GM23248 (cell line): ENCODE measurements around the gene HOMEZ. TPM values are rescaled to one million over a fixed set of nuclear protein-coding genes. Genes with fewer than 3 reads are reported as not detected.
"Not testable (repeated sequence)": the region's sequence is repeated elsewhere in the genome, so short reads cannot be mapped to it uniquely, and the experiment has no call there.

Experiments used
- DNase-seq: peaks from one replicate; pipeline ENCODE4 v3.0.0-alpha.2; 2015
- H2AFZ ChIP-seq: fragments of 200-600 bp; sonication (generic); 2 replicates; pipeline ENCODE4 v1.6.1; 2016; ENCODE audit warnings: antibody characterized with exemption
- H3F3A ChIP-seq: fragments of 200-600 bp; sonication (generic); 2 replicates; pipeline ENCODE4 v1.6.1; 2016; ENCODE audit warnings: mild to moderate bottlenecking, antibody characterized with exemption, mixed run types; ENCODE audit not compliant: insufficient read depth
- H3K27ac ChIP-seq: fragments of 200-600 bp; sonication (generic); 2 replicates; pipeline ENCODE4 v1.5.1; 2016; ENCODE audit warnings: mild to moderate bottlenecking
- H3K27me3 ChIP-seq: fragments of 200-600 bp; sonication (generic); replicated peaks from 2 replicates; pipeline ENCODE4 v1.6.1; 2016; ENCODE audit warnings: mild to moderate bottlenecking; ENCODE audit not compliant: insufficient read depth
- H3K36me3 ChIP-seq: fragments of 200-600 bp; sonication (generic); 2 replicates; pipeline ENCODE4 v1.6.1; 2016; ENCODE audit warnings: low read depth, mild to moderate bottlenecking
- H3K4me1 ChIP-seq: fragments of 200-600 bp; sonication (generic); 2 replicates; pipeline ENCODE4 v1.6.1; 2016; ENCODE audit warnings: mild to moderate bottlenecking; ENCODE audit not compliant: insufficient read depth
- H3K4me2 ChIP-seq: fragments of 200-600 bp; sonication (generic); one replicate; pipeline ENCODE4 v1.6.1; 2016; ENCODE audit warnings: mild to moderate bottlenecking; ENCODE audit not compliant: unreplicated experiment
- H3K4me3 ChIP-seq: fragments of 200-600 bp; sonication (generic); 2 replicates; pipeline ENCODE4 v1.5.1; 2016; ENCODE audit warnings: mild to moderate bottlenecking
- H3K79me2 ChIP-seq: fragments of 200-600 bp; sonication (generic); 2 replicates; pipeline ENCODE4 v1.6.1; 2016; ENCODE audit warnings: mild to moderate bottlenecking; ENCODE audit not compliant: insufficient read depth
- H3K9ac ChIP-seq: fragments of 200-600 bp; sonication (generic); 2 replicates; pipeline ENCODE4 v1.6.1; 2016; ENCODE audit warnings: mild to moderate bottlenecking
- H3K9me2 ChIP-seq: fragments of 200-600 bp; sonication (generic); 2 replicates; pipeline ENCODE4 v1.6.1; 2016; ENCODE audit warnings: mixed run types, mild to moderate bottlenecking, moderate library complexity; ENCODE audit not compliant: insufficient read depth
- H3K9me3 ChIP-seq: fragments of 200-600 bp; sonication (generic); one replicate; pipeline ENCODE4 v1.6.1; 2017; ENCODE audit warnings: low read depth
- H4K20me1 ChIP-seq: fragments of 200-600 bp; sonication (generic); 2 replicates; pipeline ENCODE4 v1.6.0; 2016; ENCODE audit not compliant: insufficient read depth
- EZH2 ChIP-seq: fragments of 200-600 bp; sonication (generic); IDR thresholded peaks from 2 replicates; pipeline ENCODE4 v1.6.1; 2018; ENCODE audit warnings: antibody characterized with exemption, mild to moderate bottlenecking; ENCODE audit not compliant: insufficient read depth, poor library complexity, severe bottlenecking
- EZH2phosphoT487 ChIP-seq: fragments of 200-600 bp; sonication (generic); IDR thresholded peaks from 2 replicates; pipeline ENCODE4 v1.6.1; 2018; ENCODE audit warnings: antibody characterized with exemption, moderate library complexity, mild to moderate bottlenecking, low read depth; ENCODE audit not compliant: insufficient read depth
- WGBS, 2 experiments: methylation state at CpG; one replicate each; pipeline ENCODE4 v1.1.6; 2015 to 2017; ENCODE audit warnings: low lambda C conversion rate in 2 of 2, low coverage in 1 of 2; ENCODE audit errors: missing lambda C conversion rate in 2 of 2; 5-methylcytosine and 5-hydroxymethylcytosine counted together
- in situ Hi-C: fragments of 300-500 bp; cut with MboI; formaldehyde crosslinking; loops from 2 replicates; pipeline ENCODE4 v1.15.0; 2020
- polyA plus RNA-seq: library from polyadenylated mRNA; unstranded; fragments of >200 nt; fragmentation: Nextera tagmentation; extraction: Ambion mirVana; gene quantifications from 2 replicates; pipeline ENCODE4 v1.2.1, GENCODE V29; 2016
- total RNA-seq: library from RNA; depleted of rRNA; stranded (reverse); fragments of >200 nt; shearing (Covaris generic); gene quantifications from 2 replicates; pipeline ENCODE4 v1.2.3, GENCODE V29; 2014

Gene HOMEZ
- total and polyA plus RNA-seq, 2 experiments from 2014 or later: 5.8 to 7.6 TPM

- Histone ChIP-seq H3K36me3 (no peaks in the 10 kb centered on the region), H4K20me1 (no peaks in the 10 kb centered on the region), H3F3A (no peaks in the 10 kb centered on the region), H3K27ac (no peak overlapping the region), H3K79me2 (no peaks in the 10 kb centered on the region), H3K9me3 (no peaks in the 10 kb centered on the region), H3K9ac (no peak overlapping the region), H3K9me2 (no peaks in the 10 kb centered on the region), H2AFZ (no peak overlapping the region), H3K4me1 (no peaks in the 10 kb centered on the region), H3K4me3 (no peak overlapping the region), H3K4me2 (no peak overlapping the region), H3K27me3 (0 out of 2 replicates have a peak, but pooled peaks cover 4% of the 10 kb centered on the region)
- 73 to 79% methylated on average over 7 of the region's 7 CpGs for WGBS, 2 experiments
- no peak for DNase-seq
- no peak for TF ChIP-seq EZH2
- TF ChIP-seq EZH2phosphoT487: no peak
- in situ Hi-C loops: no loop called here
These were observed 37.3 kb downstream of the HOMEZ start for GRCh38 chr14:23248601-23249000.

- 0 out of 2 replicates have a peak, but pooled peaks cover 1% of the 10 kb centered on the region for H3K27me3 ChIP-seq
- H3K4me1 ChIP-seq: no peaks in the 10 kb centered on the region
- no peak overlapping the region for H3K9ac ChIP-seq
- H3K36me3 ChIP-seq: no peaks in the 10 kb centered on the region
- H2AFZ ChIP-seq: no peak overlapping the region
- H3K4me2 ChIP-seq: no peak overlapping the region
- TF ChIP-seq EZH2phosphoT487 (no peak), EZH2 (no peak)
- in situ Hi-C loops: no loop called here
- no peaks in the 10 kb centered on the region for H4K20me1 ChIP-seq
- H3K27ac ChIP-seq: no peak overlapping the region
- no peak for DNase-seq
- no peaks in the 10 kb centered on the region for H3F3A ChIP-seq
- H3K9me3 ChIP-seq: no peaks in the 10 kb centered on the region
- H3K4me3 ChIP-seq: no peak overlapping the region
- H3K9me2 ChIP-seq: no peaks in the 10 kb centered on the region
- H3K79me2 ChIP-seq: no peaks in the 10 kb centered on the region
These were observed 40.6 kb downstream of the HOMEZ start for GRCh38 chr14:23245282-23245681.

GRCh38 chr14:23243066-23243465 is 42.9 kb downstream of the HOMEZ start:
- H3K79me2 ChIP-seq: no peaks in the 10 kb centered on the region
- in situ Hi-C loops: no loop called here
- H3F3A ChIP-seq: no peaks in the 10 kb centered on the region
- H2AFZ ChIP-seq: no peak overlapping the region
- H3K4me3 ChIP-seq: no peak overlapping the region
- no peaks in the 10 kb centered on the region for H4K20me1 ChIP-seq
- no peaks in the 10 kb centered on the region for H3K9me2 ChIP-seq
- no peaks in the 10 kb centered on the region for H3K4me1 ChIP-seq
- H3K4me2 ChIP-seq: no peak overlapping the region
- H3K36me3 ChIP-seq: no peaks in the 10 kb centered on the region
- no peak overlapping the region for H3K27ac ChIP-seq
- TF ChIP-seq EZH2phosphoT487 (no peak), EZH2 (no peak)
- no peak for DNase-seq
- no peak overlapping the region for H3K9ac ChIP-seq
- 82 to 89% methylated on average over 2 of the region's 2 CpGs for WGBS, 2 experiments
- H3K27me3 ChIP-seq: no peaks in the 10 kb centered on the region
- no peaks in the 10 kb centered on the region for H3K9me3 ChIP-seq

GRCh38 chr14:23242076-23242475 is 43.9 kb downstream of the HOMEZ start:
- H3K4me1 ChIP-seq: 0 out of 2 replicates have a peak, but pooled peaks cover 4% of the 10 kb centered on the region
- WGBS, 2 experiments: 58 to 62% methylated on average over 2 to 3 of the region's 3 CpGs
- TF ChIP-seq EZH2phosphoT487 (no peak), EZH2 (no peak)
- no peaks in the 10 kb centered on the region for H4K20me1 ChIP-seq
- no peaks in the 10 kb centered on the region for H3K27me3 ChIP-seq
- no peaks in the 10 kb centered on the region for H3K36me3 ChIP-seq
- H3F3A ChIP-seq: no peaks in the 10 kb centered on the region
- H2AFZ ChIP-seq: no peak overlapping the region
- H3K9ac ChIP-seq: no peak overlapping the region
- no peak overlapping the region for H3K4me2 ChIP-seq
- H3K9me3 ChIP-seq: no peaks in the 10 kb centered on the region
- in situ Hi-C loops: no loop called here
- DNase-seq: no peak
- no peaks in the 10 kb centered on the region for H3K79me2 ChIP-seq
- no peak overlapping the region for H3K4me3 ChIP-seq
- no peak overlapping the region for H3K27ac ChIP-seq
- H3K9me2 ChIP-seq: no peaks in the 10 kb centered on the region

GRCh38 chr14:23241061-23241715 is 44.7 kb downstream of the HOMEZ start:
- H3K9ac ChIP-seq, DNase-seq: not testable (repeated sequence)
- WGBS, 2 experiments: 83 to 84% methylated on average over 7 of the region's 7 CpGs

More at GRCh38 chr14:23241061-23241715, 44.7 kb downstream of the HOMEZ start:
- in situ Hi-C loops, H3K4me3 ChIP-seq, H3K36me3 ChIP-seq, H3K4me2 ChIP-seq, H4K20me1 ChIP-seq, H3K79me2 ChIP-seq, H3K4me1 ChIP-seq, H3K9me3 ChIP-seq, H3K9me2 ChIP-seq, H3K27ac ChIP-seq, H3K27me3 ChIP-seq, H3F3A ChIP-seq, H2AFZ ChIP-seq: not testable (repeated sequence)
